ENCODE results near the gene TBCCD1. TPM values are rescaled to one million over a fixed set of nuclear protein-coding genes. Genes with fewer than 3 reads are reported as not detected.

Gene TBCCD1
- total RNA-seq, 1 donor from 2014 or later = 16.4 TPM

DNA sequence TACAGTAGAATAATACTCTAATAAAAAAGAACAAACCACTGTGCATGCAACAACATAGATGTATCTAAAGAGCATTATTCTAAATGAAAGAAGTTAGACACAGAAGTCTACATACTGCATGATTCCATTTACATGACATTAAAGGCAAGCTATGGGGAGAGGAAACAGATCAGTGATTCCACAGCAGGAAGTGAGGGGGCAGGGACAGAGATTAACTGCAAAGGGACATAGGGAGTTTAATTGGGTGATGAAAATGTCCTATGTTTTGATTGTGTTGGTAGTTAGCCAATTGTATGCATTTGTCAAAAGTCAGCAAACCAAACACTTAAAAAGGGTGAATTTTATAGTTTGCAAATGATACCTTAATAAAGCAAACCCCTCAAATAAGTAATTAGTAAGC, 36.7 kb downstream of the TBCCD1 start:
- peaks cover 3% of the 10 kb centered on the region for H3K9me3 Mint-ChIP-seq (ENCODE audit: unreplicated experiment)
- H3K27me3 Mint-ChIP-seq (ENCODE audit: unreplicated experiment) = peaks cover 12% of the 10 kb centered on the region
- H3K4me3 Mint-ChIP-seq (ENCODE audit: unreplicated experiment) = no peak overlapping the region
- no peak for DNase-seq (ENCODE audit: extremely low spot score, unreplicated experiment)
- H3K36me3 Mint-ChIP-seq (ENCODE audit: unreplicated experiment) = no peaks in the 10 kb centered on the region
- no peak overlapping the region for H3K27ac Mint-ChIP-seq (ENCODE audit: unreplicated experiment)
- no peaks in the 10 kb centered on the region for H3K4me1 Mint-ChIP-seq (ENCODE audit: unreplicated experiment)
- TF ChIP-seq, protein P1, sequence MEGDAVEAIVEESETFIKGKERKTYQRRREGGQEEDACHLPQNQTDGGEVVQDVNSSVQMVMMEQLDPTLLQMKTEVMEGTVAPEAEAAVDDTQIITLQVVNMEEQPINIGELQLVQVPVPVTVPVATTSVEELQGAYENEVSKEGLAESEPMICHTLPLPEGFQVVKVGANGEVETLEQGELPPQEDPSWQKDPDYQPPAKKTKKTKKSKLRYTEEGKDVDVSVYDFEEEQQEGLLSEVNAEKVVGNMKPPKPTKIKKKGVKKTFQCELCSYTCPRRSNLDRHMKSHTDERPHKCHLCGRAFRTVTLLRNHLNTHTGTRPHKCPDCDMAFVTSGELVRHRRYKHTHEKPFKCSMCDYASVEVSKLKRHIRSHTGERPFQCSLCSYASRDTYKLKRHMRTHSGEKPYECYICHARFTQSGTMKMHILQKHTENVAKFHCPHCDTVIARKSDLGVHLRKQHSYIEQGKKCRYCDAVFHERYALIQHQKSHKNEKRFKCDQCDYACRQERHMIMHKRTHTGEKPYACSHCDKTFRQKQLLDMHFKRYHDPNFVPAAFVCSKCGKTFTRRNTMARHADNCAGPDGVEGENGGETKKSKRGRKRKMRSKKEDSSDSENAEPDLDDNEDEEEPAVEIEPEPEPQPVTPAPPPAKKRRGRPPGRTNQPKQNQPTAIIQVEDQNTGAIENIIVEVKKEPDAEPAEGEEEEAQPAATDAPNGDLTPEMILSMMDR (IDR thresholded peaks at IDR 0.05) = no peak

DNA sequence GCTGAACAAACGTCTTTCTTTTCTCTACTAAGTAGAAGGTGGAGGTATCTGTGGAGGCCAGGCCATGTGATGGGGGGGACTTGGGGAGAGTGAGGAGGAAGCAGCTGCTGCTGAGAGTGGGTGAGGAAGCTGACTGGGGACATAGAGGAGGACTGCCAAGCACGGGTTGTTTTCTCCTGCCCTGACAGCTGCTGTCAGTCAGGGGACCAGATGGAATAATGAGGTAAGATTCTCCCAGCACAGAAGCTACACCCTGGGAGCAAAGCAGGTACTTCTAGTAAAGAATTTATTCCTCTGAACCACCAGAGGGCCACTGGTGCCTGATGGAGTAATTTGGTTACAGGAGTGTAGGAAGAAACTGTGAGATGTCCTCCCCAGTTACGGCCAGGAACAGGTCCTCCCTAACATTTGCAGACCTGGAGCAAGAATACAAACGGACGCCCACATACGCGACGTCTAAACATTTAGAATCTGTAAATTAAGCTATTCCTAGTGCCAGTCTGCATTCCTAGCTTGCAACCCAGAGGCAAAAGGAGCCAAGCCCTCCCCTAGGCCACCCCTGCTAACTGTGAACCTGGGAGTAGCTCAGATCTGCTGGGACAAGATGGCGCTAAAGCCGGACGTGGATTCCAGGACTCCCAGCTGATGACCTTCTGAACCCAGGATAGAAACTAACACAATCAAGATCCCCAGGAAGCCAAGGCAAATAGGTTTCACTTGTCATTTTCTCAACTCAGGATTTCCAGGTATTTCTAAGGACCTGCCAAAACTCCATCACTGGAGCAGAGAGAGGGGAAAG, 37.7 kb downstream of the TBCCD1 start:
- TF ChIP-seq, protein P1 (IDR thresholded peaks at IDR 0.05) = no peak
- H3K4me1 Mint-ChIP-seq (ENCODE audit: unreplicated experiment) = no peaks in the 10 kb centered on the region
- H3K36me3 Mint-ChIP-seq (ENCODE audit: unreplicated experiment) = no peaks in the 10 kb centered on the region

GRCh38 chr3:186526256-186526606, 40.9 kb downstream of the TBCCD1 start:
- Mint-ChIP-seq H3K4me1 (ENCODE audit: unreplicated experiment) (no peaks in the 10 kb centered on the region), H3K4me3 (ENCODE audit: unreplicated experiment) (no peak overlapping the region), H3K9me3 (ENCODE audit: unreplicated experiment) (no peaks in the 10 kb centered on the region), H3K27me3 (ENCODE audit: unreplicated experiment) (peaks cover 32% of the 10 kb centered on the region), H3K27ac (ENCODE audit: unreplicated experiment) (no peak overlapping the region), H3K36me3 (ENCODE audit: unreplicated experiment) (no peaks in the 10 kb centered on the region)
- TF ChIP-seq, protein P1 (IDR thresholded peaks at IDR 0.05) = no peak
- no peak for DNase-seq (ENCODE audit: extremely low spot score, unreplicated experiment)

More for the DNA sequence above, 37.7 kb downstream of the TBCCD1 start:
- H3K9me3 Mint-ChIP-seq (ENCODE audit: unreplicated experiment) = peaks cover 3% of the 10 kb centered on the region
- H3K4me3 Mint-ChIP-seq (ENCODE audit: unreplicated experiment) = no peak overlapping the region
- H3K27me3 Mint-ChIP-seq (ENCODE audit: unreplicated experiment) = peaks cover 17% of the 10 kb centered on the region
- H3K27ac Mint-ChIP-seq (ENCODE audit: unreplicated experiment) = no peak overlapping the region
- no peak for DNase-seq (ENCODE audit: extremely low spot score, unreplicated experiment)

DNA sequence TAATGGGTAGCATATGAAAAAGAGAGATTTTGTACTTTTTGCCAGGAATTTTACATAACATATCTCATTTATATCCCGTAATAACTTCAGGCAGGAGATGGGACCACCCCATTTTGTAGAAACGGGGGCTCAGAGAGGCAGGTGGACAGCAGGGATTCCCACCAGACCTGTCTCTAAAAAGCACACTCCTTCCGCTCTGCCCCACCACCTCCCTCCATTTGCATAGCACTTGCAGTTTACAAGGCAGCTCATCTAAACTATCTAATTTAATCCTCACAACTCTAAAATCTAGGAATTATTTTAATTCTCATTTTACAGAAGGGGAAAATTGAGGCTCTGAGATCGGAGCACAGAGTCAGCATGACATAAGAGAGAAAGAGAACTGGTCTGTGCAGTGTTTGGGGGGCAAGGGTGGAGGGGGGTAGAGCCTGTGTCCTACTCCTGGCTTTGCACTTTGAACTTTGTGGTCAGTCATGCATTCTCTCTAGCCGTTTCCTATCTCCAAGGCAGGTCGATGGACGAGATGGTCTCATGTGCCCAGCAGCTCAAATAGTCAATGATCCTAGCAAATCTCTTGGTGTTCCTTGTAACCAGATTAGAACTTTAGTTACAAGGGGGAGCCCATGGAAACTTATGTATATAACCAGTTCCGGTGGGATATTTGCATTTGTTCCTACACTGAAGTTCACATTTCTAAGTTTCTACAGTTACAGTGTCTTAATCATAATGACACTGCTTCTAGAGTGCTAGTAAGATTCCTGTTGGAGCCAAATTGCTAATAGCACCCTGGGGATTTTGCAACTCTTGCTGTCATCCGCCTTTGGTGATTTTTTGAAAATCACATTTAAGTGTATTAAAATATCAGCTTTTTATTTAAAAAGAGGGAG, 41.5 kb downstream of the TBCCD1 start:
- Mint-ChIP-seq H3K27ac (ENCODE audit: unreplicated experiment) (no peak overlapping the region), H3K4me1 (ENCODE audit: unreplicated experiment) (no peaks in the 10 kb centered on the region), H3K27me3 (ENCODE audit: unreplicated experiment) (peaks cover 32% of the 10 kb centered on the region), H3K36me3 (ENCODE audit: unreplicated experiment) (no peaks in the 10 kb centered on the region), H3K4me3 (ENCODE audit: unreplicated experiment) (no peak overlapping the region), H3K9me3 (ENCODE audit: unreplicated experiment) (no peaks in the 10 kb centered on the region)
- TF ChIP-seq, protein P1 (IDR thresholded peaks at IDR 0.05) = no peak
- no peak for DNase-seq (ENCODE audit: extremely low spot score, unreplicated experiment)

GRCh38 chr3:186524616-186525015, 42.5 kb downstream of the TBCCD1 start:
- no peak overlapping the region for H3K4me3 Mint-ChIP-seq (ENCODE audit: unreplicated experiment)
- no peaks in the 10 kb centered on the region for H3K36me3 Mint-ChIP-seq (ENCODE audit: unreplicated experiment)
- no peaks in the 10 kb centered on the region for H3K4me1 Mint-ChIP-seq (ENCODE audit: unreplicated experiment)
- H3K27me3 Mint-ChIP-seq (ENCODE audit: unreplicated experiment) = peaks cover 32% of the 10 kb centered on the region
- H3K9me3 Mint-ChIP-seq (ENCODE audit: unreplicated experiment) = no peaks in the 10 kb centered on the region
- no peak for DNase-seq (ENCODE audit: extremely low spot score, unreplicated experiment)
- TF ChIP-seq, protein P1 (IDR thresholded peaks at IDR 0.05) = no peak
- H3K27ac Mint-ChIP-seq (ENCODE audit: unreplicated experiment) = no peak overlapping the region
